Hepatocyte (in vitro differentiated cells): Measurements from ENCODE around the gene SLC22A31.

Experiments
- EZH2 ChIP-seq: fragments of 200-600 bp; sonication (generic); IDR thresholded peaks from 2 replicates; pipeline ENCODE4 v1.6.1; 2016; ENCODE audit warnings: antibody characterized with exemption, mild to moderate bottlenecking, borderline replicate concordance
- EZH2phosphoT487 ChIP-seq: fragments of 200-600 bp; sonication (generic); IDR thresholded peaks from one replicate; pipeline ENCODE4 v1.6.1; 2018; ENCODE audit warnings: antibody characterized with exemption, mild to moderate bottlenecking, low read depth, moderate library complexity; ENCODE audit not compliant: unreplicated experiment, severe bottlenecking
- TF ChIP-seq, protein P1 (sequence below): fragments of 200-600 bp; sonication (generic); IDR thresholded peaks from 2 replicates; pipeline ENCODE4 v1.5.1; 2016; ENCODE audit warnings: antibody characterized with exemption, mild to moderate bottlenecking; ENCODE audit not compliant: poor library complexity

DNA sequence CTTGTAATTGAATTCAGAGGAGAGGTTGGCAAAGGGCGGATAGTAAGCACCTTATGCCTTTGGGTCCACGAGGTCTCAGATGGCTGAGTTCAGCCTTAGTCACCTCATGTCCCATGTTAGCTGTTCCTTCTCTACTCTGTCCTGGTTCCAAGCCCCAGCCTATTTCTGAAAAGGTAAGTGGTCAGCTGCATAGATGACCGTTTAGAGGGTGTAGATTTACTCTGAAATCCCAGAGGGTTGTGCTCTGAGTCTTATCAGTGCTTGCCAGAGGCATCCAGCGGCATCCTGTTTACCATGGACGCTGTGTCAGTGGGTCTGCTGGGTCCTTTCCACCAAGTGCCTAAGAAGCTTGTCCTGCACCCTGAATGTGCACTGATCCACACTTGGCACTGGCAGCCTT is 19.0 kb upstream of the SLC22A31 start:
- TF ChIP-seq EZH2 (no peak), EZH2phosphoT487 (no peak)
- TF ChIP-seq, protein P1, sequence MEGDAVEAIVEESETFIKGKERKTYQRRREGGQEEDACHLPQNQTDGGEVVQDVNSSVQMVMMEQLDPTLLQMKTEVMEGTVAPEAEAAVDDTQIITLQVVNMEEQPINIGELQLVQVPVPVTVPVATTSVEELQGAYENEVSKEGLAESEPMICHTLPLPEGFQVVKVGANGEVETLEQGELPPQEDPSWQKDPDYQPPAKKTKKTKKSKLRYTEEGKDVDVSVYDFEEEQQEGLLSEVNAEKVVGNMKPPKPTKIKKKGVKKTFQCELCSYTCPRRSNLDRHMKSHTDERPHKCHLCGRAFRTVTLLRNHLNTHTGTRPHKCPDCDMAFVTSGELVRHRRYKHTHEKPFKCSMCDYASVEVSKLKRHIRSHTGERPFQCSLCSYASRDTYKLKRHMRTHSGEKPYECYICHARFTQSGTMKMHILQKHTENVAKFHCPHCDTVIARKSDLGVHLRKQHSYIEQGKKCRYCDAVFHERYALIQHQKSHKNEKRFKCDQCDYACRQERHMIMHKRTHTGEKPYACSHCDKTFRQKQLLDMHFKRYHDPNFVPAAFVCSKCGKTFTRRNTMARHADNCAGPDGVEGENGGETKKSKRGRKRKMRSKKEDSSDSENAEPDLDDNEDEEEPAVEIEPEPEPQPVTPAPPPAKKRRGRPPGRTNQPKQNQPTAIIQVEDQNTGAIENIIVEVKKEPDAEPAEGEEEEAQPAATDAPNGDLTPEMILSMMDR = no peak
